ENCODE data around the gene AHRR. TPM values are rescaled to one million over a fixed set of nuclear protein-coding genes. Genes with fewer than 3 reads are reported as not detected.
A peak's percentile ranks its signal among the peaks of the same experiment; 100 is the strongest.
"Not testable (repeated sequence)": the region's sequence is repeated elsewhere in the genome, so short reads cannot be mapped to it uniquely, and the experiment has no call there.

Gene AHRR
- total RNA-seq (2.8 TPM), polyA plus RNA-seq (ENCODE audit: insufficient read depth in 1 of 8, insufficient read length in 8 of 8, low replicate concordance in 1 of 8) (1 to 10 TPM; 1.4 to 6.9 (median 2.9) TPM)
- long read RNA-seq, donor 1: 0 reads
- long read RNA-seq, donor 2: 0 reads
- long read RNA-seq, donor 3: 0 reads
- long read RNA-seq, donor 4: 0 reads
- long read RNA-seq, donor 5: 0 reads
- long read RNA-seq, donor 6: 0 reads
- long read RNA-seq, donor 7: 0 reads
- long read RNA-seq, donor 8: 0 reads
- long read RNA-seq, donor 9: 0 reads
- long read RNA-seq, donor 10: 0 reads
- long read RNA-seq, donor 11: 0 reads

DNA sequence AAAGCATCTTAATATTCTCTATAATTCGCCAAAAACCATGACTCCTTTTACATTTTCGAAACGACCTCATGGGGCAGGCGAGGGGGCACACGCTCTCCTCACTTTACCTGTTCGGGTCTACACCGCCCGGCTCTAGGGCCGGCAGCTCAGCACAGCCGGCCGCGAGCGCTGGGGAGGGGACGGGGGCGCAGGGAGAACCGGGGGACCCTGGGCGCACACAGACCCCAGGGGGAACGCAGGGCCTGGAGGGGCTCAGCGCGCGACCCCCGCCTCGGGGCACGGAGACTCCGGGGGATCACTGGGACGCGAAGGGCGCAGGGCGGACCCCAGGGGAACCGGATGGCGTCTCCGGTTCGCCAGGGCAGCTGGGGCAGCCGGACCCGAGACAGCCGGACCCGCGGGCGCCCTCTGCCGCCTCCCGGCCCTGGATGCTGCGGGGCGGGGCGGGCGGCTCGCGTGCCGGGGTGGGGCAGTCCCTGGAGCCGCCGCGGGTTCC is at the start of gene AHRR:
TSS of gene AHRR (plus strand) at position 485 of the 496 bp plus-strand sequence. CDS start 22,189 bp downstream, outside the sequence.
- Histone ChIP-seq H3K9me3 (replicated peaks; ENCODE audit: control insufficient read depth, low read depth, low read length) (no peaks in the 10 kb centered on the region), H3K36me3 (ENCODE audit: control insufficient read depth, insufficient read depth, low read length) (peaks cover 6% of the 10 kb centered on the region), H3K4me1 (ENCODE audit: control insufficient read depth, insufficient read depth, low read length) (peaks cover 17% of the 10 kb centered on the region), H3K27ac (ENCODE audit: low read length) (no peak within 1 kb of the TSS), H3K4me3 (ENCODE audit: low read length) (peak within 1 kb of the TSS; percentile 29), H3K27me3 (ENCODE audit: control insufficient read depth, insufficient read depth, low read length) (peaks cover 67% of the 10 kb centered on the region)
- peak; percentile 55 for DNase-seq
- WGBS (ENCODE audit: insufficient coverage): under 1% methylated on average over 51 of the region's 51 CpGs

DNA sequence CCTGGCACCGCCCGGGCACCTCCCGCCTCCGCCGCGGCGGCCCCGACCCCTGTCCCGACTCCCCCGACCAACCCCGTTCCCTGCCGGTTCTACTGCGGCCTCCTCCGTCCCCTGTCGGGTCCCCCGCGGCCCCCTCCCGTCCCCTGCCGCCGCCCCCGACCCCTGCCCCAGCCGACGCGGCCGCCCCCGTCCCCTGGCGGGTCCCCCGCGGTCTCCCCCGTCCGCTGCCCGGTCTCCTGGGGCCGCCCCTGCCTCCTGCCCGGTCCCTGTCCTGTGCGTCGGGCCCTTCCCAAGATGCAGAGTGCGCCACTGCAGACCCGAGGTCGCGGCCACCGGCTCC is 49.7 kb upstream of the AHRR start:
- WGBS (ENCODE audit: insufficient coverage): 0% methylated on average over 13 of the region's 41 CpGs
- H3K27me3 ChIP-seq (ENCODE audit: control insufficient read depth, insufficient read depth, low read length): not testable (repeated sequence)

DNA sequence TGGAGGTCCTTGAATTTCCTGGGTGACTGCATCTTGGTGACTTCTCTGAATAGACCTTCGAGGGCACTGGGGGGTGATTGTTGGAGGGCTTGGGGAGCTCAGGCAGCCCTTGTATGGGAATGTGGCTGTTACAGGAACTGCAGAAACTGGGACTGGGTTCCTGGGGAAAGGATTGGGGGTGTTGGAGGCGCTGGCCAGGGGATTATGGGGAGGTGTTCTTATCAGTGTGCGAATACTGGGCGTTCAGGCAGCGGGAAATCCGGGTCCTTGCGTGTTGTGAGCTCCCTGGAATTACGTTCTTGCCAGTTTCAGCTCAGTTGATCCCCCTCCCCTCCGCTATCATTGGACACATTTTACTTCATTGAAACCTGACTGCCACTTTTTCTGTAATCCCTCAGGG is 48.4 kb upstream of the AHRR start:
- H3K27me3 ChIP-seq (ENCODE audit: control insufficient read depth, insufficient read depth, low read length); H3K4me1 ChIP-seq (ENCODE audit: control insufficient read depth, insufficient read depth, low read length); H3K4me3 ChIP-seq (ENCODE audit: low read length); H3K27ac ChIP-seq (ENCODE audit: low read length); H3K36me3 ChIP-seq (ENCODE audit: control insufficient read depth, insufficient read depth, low read length); H3K9me3 ChIP-seq (replicated peaks; ENCODE audit: control insufficient read depth, low read depth, low read length); DNase-seq: not testable (repeated sequence)
- WGBS (ENCODE audit: insufficient coverage): no CpG with 5 or more reads among the region's 9 CpGs

More for the DNA sequence above, 49.7 kb upstream of the AHRR start:
- not testable (repeated sequence) for H3K4me1 ChIP-seq (ENCODE audit: control insufficient read depth, insufficient read depth, low read length); H3K9me3 ChIP-seq (replicated peaks; ENCODE audit: control insufficient read depth, low read depth, low read length); DNase-seq; H3K36me3 ChIP-seq (ENCODE audit: control insufficient read depth, insufficient read depth, low read length)
- H3K27ac ChIP-seq (ENCODE audit: low read length): peak overlapping the region; percentile 42
- peak overlapping the region; percentile 62 for H3K4me3 ChIP-seq (ENCODE audit: low read length)

DNA sequence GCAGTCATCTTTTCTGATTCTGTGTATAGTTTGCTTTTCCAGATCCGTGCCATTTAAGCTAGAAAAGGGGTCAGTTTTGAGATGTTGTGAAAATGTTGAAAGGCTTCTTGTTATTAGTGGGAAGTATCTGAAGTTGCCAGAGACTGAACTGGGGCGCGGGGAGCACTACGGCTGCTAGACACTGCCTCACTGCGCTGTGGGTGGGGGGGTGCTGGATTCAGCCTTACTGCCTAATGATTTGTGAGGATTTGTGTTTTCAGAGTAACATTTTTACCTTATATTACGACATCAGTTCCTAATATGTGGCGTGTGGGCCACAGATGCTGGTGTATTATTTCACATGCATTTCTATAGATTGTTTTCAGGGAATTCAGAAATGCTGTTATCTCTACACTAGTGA is 48.0 kb upstream of the AHRR start:
- not testable (repeated sequence) for H3K4me1 ChIP-seq (ENCODE audit: control insufficient read depth, insufficient read depth, low read length); H3K36me3 ChIP-seq (ENCODE audit: control insufficient read depth, insufficient read depth, low read length); H3K27ac ChIP-seq (ENCODE audit: low read length); H3K27me3 ChIP-seq (ENCODE audit: control insufficient read depth, insufficient read depth, low read length); H3K4me3 ChIP-seq (ENCODE audit: low read length); H3K9me3 ChIP-seq (replicated peaks; ENCODE audit: control insufficient read depth, low read depth, low read length); DNase-seq
- no CpG with 5 or more reads among the region's 7 CpGs for WGBS (ENCODE audit: insufficient coverage)

DNA sequence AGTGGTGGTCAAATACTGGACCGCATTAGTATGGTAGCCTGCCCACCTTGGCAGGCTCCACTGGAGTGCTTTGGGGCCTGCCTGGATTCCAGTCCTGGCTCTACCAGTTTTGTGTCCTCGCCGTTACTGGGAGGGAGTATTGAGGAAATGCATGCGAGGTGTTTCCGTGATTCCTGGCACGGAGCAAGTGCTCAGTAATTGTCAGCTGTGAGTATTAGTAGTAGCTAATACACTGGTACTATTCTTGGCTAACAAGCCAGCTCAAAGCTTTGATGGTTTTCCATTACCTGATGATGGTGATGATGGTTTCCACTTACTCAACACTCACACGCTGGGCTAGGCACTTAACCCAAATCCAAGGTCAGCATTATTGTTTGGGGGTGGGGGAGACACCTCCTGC is 47.2 kb upstream of the AHRR start:
- DNase-seq; H3K36me3 ChIP-seq (ENCODE audit: control insufficient read depth, insufficient read depth, low read length); H3K4me1 ChIP-seq (ENCODE audit: control insufficient read depth, insufficient read depth, low read length); H3K9me3 ChIP-seq (replicated peaks; ENCODE audit: control insufficient read depth, low read depth, low read length); H3K4me3 ChIP-seq (ENCODE audit: low read length); H3K27ac ChIP-seq (ENCODE audit: low read length); H3K27me3 ChIP-seq (ENCODE audit: control insufficient read depth, insufficient read depth, low read length): not testable (repeated sequence)
- no CpG with 5 or more reads among the region's 7 CpGs for WGBS (ENCODE audit: insufficient coverage)

DNA sequence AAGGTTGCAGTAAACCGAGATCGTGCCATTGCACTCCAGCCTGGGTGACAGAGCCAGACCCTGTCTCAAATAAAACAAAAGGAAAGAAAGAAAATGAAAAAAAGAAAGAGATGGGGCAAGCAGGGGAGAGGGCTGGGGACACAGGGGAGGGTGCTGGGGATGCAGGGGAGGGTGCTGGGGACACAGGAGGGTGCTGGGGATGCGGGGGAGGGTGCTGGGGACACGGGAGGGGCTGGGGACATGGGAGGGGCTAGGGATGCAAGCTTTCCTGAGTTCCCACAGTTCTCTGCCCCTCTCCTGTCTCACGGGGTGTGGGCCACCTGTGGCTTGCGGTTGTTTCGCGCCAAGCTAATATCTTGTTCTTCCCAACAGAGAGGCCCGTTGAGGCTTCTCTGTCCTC is 42.9 kb upstream of the AHRR start:
- WGBS (ENCODE audit: insufficient coverage): 91% methylated on average over 7 of the region's 9 CpGs
- DNase-seq: no peak
- no peaks in the 10 kb centered on the region for H3K9me3 ChIP-seq (replicated peaks; ENCODE audit: control insufficient read depth, low read depth, low read length)
- H3K4me1 ChIP-seq (ENCODE audit: control insufficient read depth, insufficient read depth, low read length): no peaks in the 10 kb centered on the region
- no peak overlapping the region for H3K4me3 ChIP-seq (ENCODE audit: low read length)
- no peak overlapping the region for H3K27ac ChIP-seq (ENCODE audit: low read length)
- peaks cover 12% of the 10 kb centered on the region for H3K36me3 ChIP-seq (ENCODE audit: control insufficient read depth, insufficient read depth, low read length)
- H3K27me3 ChIP-seq (ENCODE audit: control insufficient read depth, insufficient read depth, low read length): no peaks in the 10 kb centered on the region

DNA sequence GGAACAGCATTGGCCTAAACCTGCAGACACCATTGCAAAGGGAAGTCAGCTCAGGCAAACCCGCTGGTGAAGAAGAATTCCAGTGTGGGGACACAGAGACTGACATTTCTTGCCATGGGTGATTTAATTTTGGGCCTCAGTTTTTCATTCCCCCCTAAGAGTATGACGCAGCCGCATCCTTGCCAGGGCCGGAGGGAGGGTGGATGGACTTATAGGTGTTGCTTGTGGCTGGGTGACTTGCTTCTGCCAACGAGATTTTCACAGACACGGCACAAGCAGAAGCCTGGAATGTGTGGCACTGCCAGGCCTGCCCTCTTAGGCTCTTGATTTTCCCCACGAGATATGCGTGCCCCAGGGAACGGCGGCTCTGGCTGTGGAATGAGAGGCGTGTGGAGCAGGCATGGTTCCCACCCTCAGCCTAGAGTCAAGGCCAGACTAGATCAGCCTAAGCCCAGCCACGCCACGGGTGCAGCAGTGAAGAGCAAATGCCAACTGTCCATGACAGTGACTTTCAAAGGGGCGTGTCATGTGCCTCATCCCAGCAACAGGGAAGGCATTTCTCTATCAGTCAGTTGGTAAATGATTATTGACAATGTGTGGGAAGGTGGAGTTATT is 42.4 kb upstream of the AHRR start:
- 84% methylated on average over 8 of the region's 14 CpGs for WGBS (ENCODE audit: insufficient coverage)
- not testable (repeated sequence) for H3K27me3 ChIP-seq (ENCODE audit: control insufficient read depth, insufficient read depth, low read length); H3K4me3 ChIP-seq (ENCODE audit: low read length); H3K9me3 ChIP-seq (replicated peaks; ENCODE audit: control insufficient read depth, low read depth, low read length); DNase-seq; H3K27ac ChIP-seq (ENCODE audit: low read length); H3K4me1 ChIP-seq (ENCODE audit: control insufficient read depth, insufficient read depth, low read length)
- H3K36me3 ChIP-seq (ENCODE audit: control insufficient read depth, insufficient read depth, low read length): peaks cover 13% of the 10 kb centered on the region

DNA sequence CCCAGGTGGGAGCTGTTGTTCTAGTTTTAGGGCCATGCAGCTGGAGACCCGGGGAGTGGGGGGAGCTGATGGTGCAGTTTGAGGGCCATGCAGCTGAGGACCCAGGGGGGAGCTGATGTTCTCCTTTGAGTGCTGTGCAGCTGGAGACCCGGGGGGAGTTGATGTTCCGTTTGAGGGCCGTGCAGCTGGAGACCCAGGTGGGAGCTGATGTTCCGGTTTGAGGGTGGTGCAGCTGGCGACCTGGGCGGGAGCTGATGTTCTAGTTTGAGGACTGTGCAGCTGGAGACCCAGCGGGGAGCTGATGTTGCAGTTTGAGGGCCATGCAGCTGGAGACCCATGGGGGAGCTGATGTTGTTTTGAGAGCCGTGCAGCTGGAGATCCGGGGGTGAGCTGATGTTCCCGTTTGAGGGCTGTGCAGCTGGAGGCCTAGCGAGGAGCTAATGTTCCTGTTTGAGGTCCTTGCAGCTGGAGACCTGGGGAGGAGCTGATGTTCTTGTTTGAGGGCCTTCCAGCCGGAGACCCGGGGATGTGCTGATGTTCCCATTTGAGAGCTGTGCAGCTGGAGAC is 35.4 kb upstream of the AHRR start:
- Histone ChIP-seq H3K9me3 (replicated peaks; ENCODE audit: control insufficient read depth, low read depth, low read length) (no peaks in the 10 kb centered on the region), H3K4me1 (ENCODE audit: control insufficient read depth, insufficient read depth, low read length) (peaks cover 4% of the 10 kb centered on the region), H3K36me3 (ENCODE audit: control insufficient read depth, insufficient read depth, low read length) (peaks cover 23% of the 10 kb centered on the region), H3K27me3 (ENCODE audit: control insufficient read depth, insufficient read depth, low read length) (no peaks in the 10 kb centered on the region), H3K4me3 (ENCODE audit: low read length) (no peak overlapping the region), H3K27ac (ENCODE audit: low read length) (no peak overlapping the region)
- no peak for DNase-seq
- WGBS (ENCODE audit: insufficient coverage): 81% methylated on average over 14 of the region's 14 CpGs

DNA sequence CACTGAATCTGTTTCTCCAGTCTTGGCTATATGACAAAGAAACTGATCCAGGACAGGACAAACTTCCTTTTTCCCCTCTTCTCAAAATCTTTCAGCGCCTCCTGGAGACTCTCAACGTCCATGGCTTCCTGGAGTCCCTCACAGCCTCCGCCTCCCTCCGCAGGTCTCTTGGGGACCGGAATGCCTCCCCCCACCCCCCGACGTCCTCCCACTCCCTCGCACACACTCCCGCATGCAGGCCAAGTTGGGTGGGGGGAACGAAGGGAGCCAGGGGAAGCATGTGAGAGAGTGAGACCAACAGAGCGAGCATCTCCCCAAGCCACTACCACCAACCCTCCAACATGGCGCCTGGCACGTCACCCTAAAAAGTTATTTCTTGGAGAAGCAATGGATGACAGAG is 31.3 kb upstream of the AHRR start:
- WGBS (ENCODE audit: insufficient coverage): no CpG with 5 or more reads among the region's 13 CpGs
- not testable (repeated sequence) for H3K27me3 ChIP-seq (ENCODE audit: control insufficient read depth, insufficient read depth, low read length)

DNA sequence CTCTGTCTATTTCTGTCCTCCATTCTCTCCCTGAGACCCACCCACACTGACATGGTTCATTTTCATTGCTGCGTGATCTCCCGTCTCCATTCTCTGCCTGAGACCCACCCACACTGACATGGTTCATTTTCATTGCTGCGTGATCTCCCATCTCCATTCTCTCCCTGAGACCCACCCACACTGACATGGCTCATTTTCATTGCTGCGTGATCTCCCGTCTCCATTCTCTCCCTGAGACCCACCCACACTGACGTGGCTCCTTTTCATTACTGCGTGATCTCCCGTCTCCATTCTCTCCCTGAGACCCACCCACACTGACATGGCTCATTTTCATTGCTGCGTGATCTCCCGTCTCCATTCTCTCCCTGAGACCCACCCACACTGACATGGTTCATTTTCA is 30.2 kb upstream of the AHRR start:
- not testable (repeated sequence) for H3K4me3 ChIP-seq (ENCODE audit: low read length); DNase-seq
- WGBS (ENCODE audit: insufficient coverage): 87% methylated on average over 7 of the region's 10 CpGs

More for the DNA sequence above, 31.3 kb upstream of the AHRR start:
- H3K9me3 ChIP-seq (replicated peaks; ENCODE audit: control insufficient read depth, low read depth, low read length); H3K4me3 ChIP-seq (ENCODE audit: low read length); H3K27ac ChIP-seq (ENCODE audit: low read length); H3K4me1 ChIP-seq (ENCODE audit: control insufficient read depth, insufficient read depth, low read length); DNase-seq: not testable (repeated sequence)
- peaks cover 16% of the 10 kb centered on the region for H3K36me3 ChIP-seq (ENCODE audit: control insufficient read depth, insufficient read depth, low read length)

More for the DNA sequence above, 30.2 kb upstream of the AHRR start:
- H3K27ac ChIP-seq (ENCODE audit: low read length); H3K36me3 ChIP-seq (ENCODE audit: control insufficient read depth, insufficient read depth, low read length); H3K4me1 ChIP-seq (ENCODE audit: control insufficient read depth, insufficient read depth, low read length); H3K9me3 ChIP-seq (replicated peaks; ENCODE audit: control insufficient read depth, low read depth, low read length); H3K27me3 ChIP-seq (ENCODE audit: control insufficient read depth, insufficient read depth, low read length): not testable (repeated sequence)

Measured in muscle of leg (tissue), 16 donors.